Parathyroid adenoma (tissue), 2 donors: ENCODE results near the gene DIP2C.
"Not testable (repeated sequence)": the region's sequence is repeated elsewhere in the genome, so short reads cannot be mapped to it uniquely, and the experiment has no call there.

Experiments used
- H2AFZ ChIP-seq: fragments of 300-600 bp; sonication (generic); one replicate; pipeline ENCODE4 v1.7.0; 2017; ENCODE audit warnings: antibody characterized with exemption, mild to moderate bottlenecking
- H3K27ac ChIP-seq: fragments of 300-600 bp; sonication (generic); one replicate; pipeline ENCODE4 v1.7.0; 2017
- H3K27me3 ChIP-seq: fragments of 300-600 bp; sonication (generic); one replicate; pipeline ENCODE4 v1.7.0; 2017; ENCODE audit warnings: low read length; ENCODE audit not compliant: control insufficient read depth, insufficient read depth
- H3K36me3 ChIP-seq: fragments of 300-600 bp; sonication (generic); one replicate; pipeline ENCODE4 v1.7.0; 2017; ENCODE audit warnings: low read length; ENCODE audit not compliant: control insufficient read depth, insufficient read depth
- H3K4me1 ChIP-seq: fragments of 300-600 bp; sonication (generic); one replicate; pipeline ENCODE4 v1.7.0; 2017; ENCODE audit warnings: control low read depth
- H3K4me2 ChIP-seq: fragments of 300-600 bp; sonication (generic); one replicate; pipeline ENCODE4 v1.7.0; 2017; ENCODE audit warnings: low read length
- H3K4me3 ChIP-seq: fragments of 300-600 bp; sonication (generic); one replicate; pipeline ENCODE4 v1.7.0; 2017; ENCODE audit warnings: low read depth, low read length
- H3K79me2 ChIP-seq: fragments of 300-600 bp; sonication (generic); one replicate; pipeline ENCODE4 v1.7.0; 2017; ENCODE audit warnings: control low read depth
- H3K9ac ChIP-seq: fragments of 300-600 bp; sonication (generic); one replicate; pipeline ENCODE4 v1.7.0; 2017; ENCODE audit warnings: mild to moderate bottlenecking
- H3K9me3 ChIP-seq: fragments of 300-600 bp; sonication (generic); one replicate; pipeline ENCODE4 v1.7.0; 2017; ENCODE audit warnings: low read length; ENCODE audit not compliant: control insufficient read depth
- TF ChIP-seq, protein P1 (sequence below): fragments of 300-600 bp; sonication (generic); IDR thresholded peaks from one replicate; pipeline ENCODE4 v1.7.0; 2017; ENCODE audit warnings: antibody characterized with exemption, mild to moderate bottlenecking
- donor health status: primary hyperparathyroidism.

The DIP2C gene

DNA sequence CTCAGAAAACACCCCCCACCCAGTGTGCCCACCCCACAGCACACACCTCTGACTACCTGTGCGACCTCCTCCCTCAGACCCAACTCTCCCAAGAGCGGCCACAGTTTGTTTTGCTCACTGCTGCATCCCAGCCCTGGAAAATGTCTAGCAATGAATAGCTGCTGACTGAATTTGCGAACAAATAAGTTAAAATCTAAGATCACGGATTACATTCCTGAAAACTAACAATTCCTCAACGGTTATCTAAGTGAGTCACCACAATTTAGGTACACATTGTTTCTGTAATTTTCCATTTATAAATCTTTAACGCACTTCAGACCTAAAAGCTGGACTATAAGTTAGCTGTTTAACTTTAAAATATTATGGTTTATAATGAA, 319.0 kb downstream of the DIP2C start:
- Histone ChIP-seq H3K4me3 (no peak overlapping the region), H3K4me1 (peaks cover 6% of the 10 kb centered on the region), H2AFZ (no peak overlapping the region), H3K36me3 (no peaks in the 10 kb centered on the region), H3K9ac (no peak overlapping the region), H3K9me3 (no peaks in the 10 kb centered on the region), H3K79me2 (no peaks in the 10 kb centered on the region), H3K4me2 (no peak overlapping the region), H3K27ac (no peak overlapping the region), H3K27me3 (no peaks in the 10 kb centered on the region)
- TF ChIP-seq, protein P1, sequence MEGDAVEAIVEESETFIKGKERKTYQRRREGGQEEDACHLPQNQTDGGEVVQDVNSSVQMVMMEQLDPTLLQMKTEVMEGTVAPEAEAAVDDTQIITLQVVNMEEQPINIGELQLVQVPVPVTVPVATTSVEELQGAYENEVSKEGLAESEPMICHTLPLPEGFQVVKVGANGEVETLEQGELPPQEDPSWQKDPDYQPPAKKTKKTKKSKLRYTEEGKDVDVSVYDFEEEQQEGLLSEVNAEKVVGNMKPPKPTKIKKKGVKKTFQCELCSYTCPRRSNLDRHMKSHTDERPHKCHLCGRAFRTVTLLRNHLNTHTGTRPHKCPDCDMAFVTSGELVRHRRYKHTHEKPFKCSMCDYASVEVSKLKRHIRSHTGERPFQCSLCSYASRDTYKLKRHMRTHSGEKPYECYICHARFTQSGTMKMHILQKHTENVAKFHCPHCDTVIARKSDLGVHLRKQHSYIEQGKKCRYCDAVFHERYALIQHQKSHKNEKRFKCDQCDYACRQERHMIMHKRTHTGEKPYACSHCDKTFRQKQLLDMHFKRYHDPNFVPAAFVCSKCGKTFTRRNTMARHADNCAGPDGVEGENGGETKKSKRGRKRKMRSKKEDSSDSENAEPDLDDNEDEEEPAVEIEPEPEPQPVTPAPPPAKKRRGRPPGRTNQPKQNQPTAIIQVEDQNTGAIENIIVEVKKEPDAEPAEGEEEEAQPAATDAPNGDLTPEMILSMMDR = no peak

DNA sequence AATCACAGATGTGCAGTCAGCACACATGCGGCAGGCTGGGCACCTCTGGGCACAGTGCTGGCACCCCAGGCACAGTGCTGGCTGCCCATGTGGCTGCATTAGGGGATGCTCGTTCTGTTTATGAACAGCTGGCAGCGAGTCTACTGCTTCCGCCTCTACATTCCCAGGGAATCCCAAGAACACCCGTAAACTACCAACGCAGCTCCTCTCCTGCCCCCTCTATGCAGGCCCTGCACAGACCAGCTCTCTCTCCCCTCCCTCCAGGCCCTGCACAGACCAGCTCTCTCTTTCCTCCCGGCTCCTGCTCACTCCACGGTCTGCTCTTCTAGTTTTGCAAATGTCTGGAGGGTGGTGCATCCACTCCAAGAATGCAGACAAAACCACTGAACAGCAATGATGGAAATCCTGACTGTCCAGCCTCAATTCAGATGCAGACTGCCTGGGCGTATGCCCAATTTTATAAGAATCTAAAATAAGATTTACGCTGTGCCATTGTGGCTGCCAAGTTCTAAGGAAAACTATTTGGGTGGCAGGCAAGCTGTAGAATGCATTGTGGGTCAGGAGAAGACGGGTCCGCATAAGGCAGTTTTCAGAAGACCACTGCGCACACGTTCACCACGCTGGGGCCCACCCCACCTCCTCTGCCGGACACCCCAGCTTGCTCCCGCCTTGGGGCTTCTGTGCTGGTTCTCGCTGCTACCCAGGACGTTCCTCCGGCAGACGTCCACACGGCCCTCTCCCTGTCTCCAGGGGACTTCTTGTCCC, 319.6 kb downstream of the DIP2C start:
- Histone ChIP-seq H2AFZ (no peak overlapping the region), H3K4me1 (peaks cover 6% of the 10 kb centered on the region), H3K27me3 (no peaks in the 10 kb centered on the region), H3K4me2 (no peak overlapping the region), H3K4me3 (no peak overlapping the region), H3K9me3 (no peaks in the 10 kb centered on the region), H3K9ac (no peak overlapping the region), H3K79me2 (no peaks in the 10 kb centered on the region), H3K27ac (no peak overlapping the region), H3K36me3 (no peaks in the 10 kb centered on the region)
- TF ChIP-seq, protein P1 = no peak

- Histone ChIP-seq H3K27me3 (no peaks in the 10 kb centered on the region), H3K9me3 (no peaks in the 10 kb centered on the region), H3K9ac (no peak overlapping the region), H2AFZ (no peak overlapping the region), H3K36me3 (no peaks in the 10 kb centered on the region), H3K4me1 (peaks cover 6% of the 10 kb centered on the region), H3K4me3 (no peak overlapping the region), H3K4me2 (no peak overlapping the region), H3K27ac (no peak overlapping the region), H3K79me2 (no peaks in the 10 kb centered on the region)
- TF ChIP-seq, protein P1 = no peak
Measured at GRCh38 chr10:369221-369683, 320.2 kb downstream of the DIP2C start.

DNA sequence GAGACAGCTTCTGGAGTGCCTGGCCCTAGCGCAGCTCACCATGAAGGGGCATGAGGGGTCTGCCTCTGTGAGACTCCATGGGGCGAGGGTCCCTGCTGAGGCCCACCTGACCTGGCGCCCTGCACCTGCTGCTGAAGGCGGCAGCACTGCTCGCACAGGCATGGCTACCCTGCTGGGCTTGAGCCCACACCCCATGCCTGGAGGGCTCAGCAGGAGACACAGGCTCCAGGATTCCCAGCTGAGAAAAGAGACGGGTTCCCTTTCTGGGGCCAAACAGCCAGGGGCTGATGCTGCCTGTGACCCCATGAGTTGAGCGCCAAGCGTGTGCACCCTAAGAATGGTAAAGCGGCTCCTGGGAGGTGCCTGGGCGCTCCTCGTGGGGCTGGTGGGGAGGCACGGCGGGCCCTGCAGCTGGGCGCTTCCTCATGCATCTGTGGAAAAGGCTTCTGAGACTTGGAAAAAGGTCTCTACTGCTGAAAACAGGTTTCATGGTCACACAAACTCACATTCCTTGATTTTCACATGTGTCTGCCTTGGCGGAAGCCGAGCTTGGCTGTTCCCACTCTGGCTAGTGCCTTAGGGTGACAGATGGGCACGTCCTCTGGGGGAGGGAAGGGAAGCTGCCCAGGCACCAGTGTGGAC, 320.8 kb downstream of the DIP2C start:
- TF ChIP-seq, protein P1 = no peak
- Histone ChIP-seq H2AFZ (no peak overlapping the region), H3K27ac (no peak overlapping the region), H3K9me3 (no peaks in the 10 kb centered on the region), H3K4me1 (peaks cover 5% of the 10 kb centered on the region), H3K9ac (no peak overlapping the region), H3K4me2 (no peak overlapping the region), H3K27me3 (no peaks in the 10 kb centered on the region), H3K4me3 (no peak overlapping the region), H3K36me3 (no peaks in the 10 kb centered on the region), H3K79me2 (no peaks in the 10 kb centered on the region)

DNA sequence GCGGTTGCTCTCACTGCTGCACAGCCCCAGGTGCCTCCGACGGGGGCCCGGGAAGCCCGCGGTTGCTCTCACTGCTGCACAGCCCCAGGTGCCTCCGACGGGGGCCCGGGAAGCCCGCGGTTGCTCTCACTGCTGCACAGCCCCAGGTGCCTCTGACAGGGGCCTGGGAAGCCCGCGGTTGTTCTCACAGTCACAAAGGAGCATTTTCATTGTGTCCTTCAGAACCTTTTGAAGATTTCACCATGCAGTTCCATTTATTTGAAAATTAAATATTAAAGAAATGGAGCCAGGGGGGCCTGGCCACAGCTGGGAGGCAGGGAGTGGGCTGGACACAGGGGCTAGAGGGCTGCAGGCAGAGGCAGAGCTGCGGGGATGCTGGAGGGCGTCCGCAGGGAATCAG, 321.4 kb downstream of the DIP2C start:
- H3K9ac ChIP-seq, H2AFZ ChIP-seq, H3K27ac ChIP-seq, H3K4me1 ChIP-seq, H3K79me2 ChIP-seq, H3K36me3 ChIP-seq, H3K27me3 ChIP-seq, H3K9me3 ChIP-seq, H3K4me2 ChIP-seq, H3K4me3 ChIP-seq: not testable (repeated sequence)
